Muscle layer of colon (tissue), 2 donors: Measurements from ENCODE around the gene ACO2.
A peak's percentile ranks its signal among the peaks of the same experiment; 100 is the strongest.
"Not testable (repeated sequence)": the region's sequence is repeated elsewhere in the genome, so short reads cannot be mapped to it uniquely, and the experiment has no call there.

Experiments used
- H3K27ac ChIP-seq: one replicate; pipeline ENCODE4 v1.7.0; 2013; ENCODE audit warnings: low read depth, mild to moderate bottlenecking, low read length, moderate library complexity
- H3K27me3 ChIP-seq, 2 donors: one replicate each; pipeline ENCODE4 v1.7.0; 2013; ENCODE audit warnings: low read length in 2 of 2, mild to moderate bottlenecking in 2 of 2; ENCODE audit not compliant: insufficient read depth in 2 of 2, control insufficient read depth in 1 of 2
- H3K36me3 ChIP-seq: one replicate; pipeline ENCODE4 v1.7.0; 2013; ENCODE audit warnings: mild to moderate bottlenecking, low read length; ENCODE audit not compliant: insufficient read depth
- H3K4me1 ChIP-seq: one replicate; pipeline ENCODE4 v1.7.0; 2013; ENCODE audit warnings: mild to moderate bottlenecking, low read length; ENCODE audit not compliant: insufficient read depth
- H3K4me3 ChIP-seq, 2 donors: one replicate each; pipeline ENCODE4 v1.7.0; 2013; ENCODE audit warnings: low read length in 2 of 2, low read depth in 1 of 2, mild to moderate bottlenecking in 1 of 2, moderate library complexity in 1 of 2
- H3K9ac ChIP-seq: one replicate; pipeline ENCODE4 v1.7.0; 2013; ENCODE audit warnings: low read length
- H3K9me3 ChIP-seq: one replicate; pipeline ENCODE4 v1.7.0; 2013; ENCODE audit warnings: mild to moderate bottlenecking, low read length
- donor health status: abdominal sarcoma.
- donor health status: Adenocarcinoma of cecum.

Gene ACO2

GRCh38 chr22:41460071-41460470 lies 8.8 kb upstream of the ACO2 start:
- H3K4me3 ChIP-seq, H3K9ac ChIP-seq, H3K27ac ChIP-seq, H3K27me3 ChIP-seq, H3K4me1 ChIP-seq, H3K9me3 ChIP-seq: not testable (repeated sequence)
- H3K36me3 ChIP-seq = peaks cover 43% of the 10 kb centered on the region

GRCh38 chr22:41461901-41462300 lies 7.0 kb upstream of the ACO2 start:
- Histone ChIP-seq H3K36me3 (peaks cover 58% of the 10 kb centered on the region), H3K4me3 (no peak overlapping the region), H3K4me1 (no peaks in the 10 kb centered on the region), H3K27ac (no peak overlapping the region), H3K9me3 (no peaks in the 10 kb centered on the region), H3K9ac (no peak overlapping the region), H3K27me3 (no peaks in the 10 kb centered on the region)

GRCh38 chr22:41469218-41469851 lies 418 bp downstream of the ACO2 start:
- H3K27ac ChIP-seq = peak overlapping the region; percentile 96
- H3K4me1 ChIP-seq = peaks cover 27% of the 10 kb centered on the region
- no peaks in the 10 kb centered on the region for H3K9me3 ChIP-seq
- peak overlapping the region; percentile 92 for H3K9ac ChIP-seq
- no peaks in the 10 kb centered on the region for H3K27me3 ChIP-seq
- peaks cover 40% of the 10 kb centered on the region for H3K36me3 ChIP-seq
- peak overlapping the region; percentile 33 to 91 for H3K4me3 ChIP-seq

- Histone ChIP-seq H3K4me1 (peaks cover 27% of the 10 kb centered on the region), H3K27ac (no peak overlapping the region)
These were observed 2.0 kb downstream of the ACO2 start for GRCh38 chr22:41470886-41471285.

DNA sequence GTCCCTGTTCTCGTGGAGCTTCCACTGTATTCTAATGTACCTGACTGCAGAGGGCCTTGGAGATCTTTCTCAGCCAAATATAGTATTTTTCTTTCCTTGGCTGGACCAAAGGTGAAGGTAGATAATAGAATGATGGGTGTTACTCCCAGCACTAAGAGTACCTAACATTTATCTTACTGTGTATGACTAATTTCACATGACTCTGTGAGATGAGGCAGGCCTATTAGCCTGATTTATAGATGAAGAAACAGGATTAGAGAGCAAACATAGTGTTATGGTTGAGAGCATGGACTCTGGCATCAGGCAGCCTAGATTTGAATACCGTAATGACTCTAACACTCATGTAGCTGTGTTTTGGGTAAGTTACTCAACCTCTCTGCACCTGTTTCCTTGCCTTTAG lies 2.7 kb downstream of the ACO2 start:
- Histone ChIP-seq H3K36me3 (peaks cover 21% of the 10 kb centered on the region), H3K27me3 (no peaks in the 10 kb centered on the region), H3K9ac (no peak overlapping the region), H3K9me3 (no peaks in the 10 kb centered on the region), H3K4me1 (peaks cover 27% of the 10 kb centered on the region), H3K4me3 (no peak overlapping the region), H3K27ac (no peak overlapping the region)

More at GRCh38 chr22:41470886-41471285, 2.0 kb downstream of the ACO2 start:
- H3K4me3 ChIP-seq = no peak overlapping the region
- no peaks in the 10 kb centered on the region for H3K9me3 ChIP-seq
- peaks cover 27% of the 10 kb centered on the region for H3K36me3 ChIP-seq
- H3K9ac ChIP-seq = no peak overlapping the region
- no peaks in the 10 kb centered on the region for H3K27me3 ChIP-seq

GRCh38 chr22:41474872-41475451 lies 6.0 kb downstream of the ACO2 start:
- H3K4me1 ChIP-seq = peaks cover 26% of the 10 kb centered on the region
- no peak overlapping the region for H3K27ac ChIP-seq

GRCh38 chr22:41478473-41478872 lies 9.6 kb downstream of the ACO2 start:
- H3K9ac ChIP-seq = no peak overlapping the region

More at GRCh38 chr22:41474872-41475451, 6.0 kb downstream of the ACO2 start:
- Histone ChIP-seq H3K9me3 (no peaks in the 10 kb centered on the region), H3K36me3 (peaks cover 18% of the 10 kb centered on the region), H3K27me3 (no peaks in the 10 kb centered on the region), H3K4me3 (no peak overlapping the region), H3K9ac (no peak overlapping the region)

GRCh38 chr22:41478891-41479521 lies 10.1 kb downstream of the ACO2 start:
- Histone ChIP-seq H3K9ac (no peak overlapping the region), H3K9me3 (no peaks in the 10 kb centered on the region), H3K36me3 (peaks cover 9% of the 10 kb centered on the region), H3K27me3 (no peaks in the 10 kb centered on the region), H3K4me3 (no peak overlapping the region), H3K27ac (no peak overlapping the region), H3K4me1 (peaks cover 47% of the 10 kb centered on the region)

More at GRCh38 chr22:41478473-41478872, 9.6 kb downstream of the ACO2 start:
- Histone ChIP-seq H3K4me1 (peaks cover 47% of the 10 kb centered on the region), H3K27me3 (no peaks in the 10 kb centered on the region), H3K4me3 (no peak overlapping the region), H3K27ac (no peak overlapping the region), H3K9me3 (no peaks in the 10 kb centered on the region), H3K36me3 (peaks cover 9% of the 10 kb centered on the region)

- H3K9ac ChIP-seq = no peak overlapping the region
- no peaks in the 10 kb centered on the region for H3K9me3 ChIP-seq
- H3K4me3 ChIP-seq = peak overlapping the region in 1 of 2 donors; percentile 9
- H3K27ac ChIP-seq = peak overlapping the region; percentile 60
- peaks cover 47% of the 10 kb centered on the region for H3K4me1 ChIP-seq
- peaks cover 9% of the 10 kb centered on the region for H3K36me3 ChIP-seq
- no peaks in the 10 kb centered on the region for H3K27me3 ChIP-seq
These were observed 10.9 kb downstream of the ACO2 start for GRCh38 chr22:41479671-41480396.

DNA sequence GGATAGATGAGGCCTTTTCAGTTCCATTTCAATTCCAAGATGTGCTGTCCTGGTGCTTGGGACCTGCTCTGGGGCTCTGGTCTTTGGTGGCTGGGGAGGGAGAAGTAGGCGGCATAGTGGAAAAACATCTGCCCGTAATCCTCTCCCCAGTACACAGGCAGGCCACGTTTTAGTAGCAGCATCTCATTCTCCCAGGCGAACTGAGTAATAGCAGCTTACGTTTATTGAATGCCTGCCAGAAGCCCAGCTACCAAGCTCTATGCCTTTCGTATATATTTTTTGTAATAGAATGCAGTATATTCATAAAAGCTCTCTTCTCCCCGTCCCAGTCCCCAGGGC lies 11.4 kb downstream of the ACO2 start:
- Histone ChIP-seq H3K27ac (peak overlapping the region; percentile 60), H3K27me3 (no peaks in the 10 kb centered on the region), H3K36me3 (peaks cover 9% of the 10 kb centered on the region), H3K9ac (no peak overlapping the region), H3K9me3 (no peaks in the 10 kb centered on the region), H3K4me3 (peak overlapping the region in 1 of 2 donors; percentile 9), H3K4me1 (peaks cover 47% of the 10 kb centered on the region)

DNA sequence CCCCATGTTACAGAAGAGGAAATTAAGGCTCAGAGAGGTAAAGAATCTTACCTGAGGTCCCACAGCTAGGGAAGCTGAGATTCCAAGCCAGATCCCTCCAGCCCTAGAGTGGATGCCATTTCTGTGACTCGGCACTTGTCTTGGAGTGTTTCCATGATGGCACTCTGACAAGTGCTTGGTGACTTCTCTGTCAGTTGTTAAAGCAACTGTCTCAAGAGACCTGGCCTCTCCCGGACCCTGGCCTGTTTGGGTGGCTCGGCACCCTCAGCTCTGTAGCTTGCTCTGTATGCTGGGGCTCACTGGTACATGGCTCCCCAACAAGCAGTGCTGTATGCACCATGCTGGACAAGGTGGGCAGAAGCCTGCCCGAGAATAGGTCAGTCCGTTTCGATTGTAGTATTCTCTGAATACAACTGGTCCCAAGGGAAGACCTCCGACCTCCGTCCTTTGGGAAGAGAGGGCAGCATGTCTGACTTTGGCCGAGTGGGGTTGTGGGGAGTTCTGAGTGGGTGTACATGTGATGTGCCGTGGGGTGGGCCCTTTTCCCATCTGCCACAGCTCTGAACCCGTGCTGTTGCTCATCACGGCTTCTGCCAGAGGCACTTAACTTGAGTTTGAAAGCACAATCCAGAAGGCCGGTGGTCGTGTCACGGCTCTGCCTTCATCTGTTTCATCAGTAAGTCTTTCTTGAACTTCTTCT lies 12.4 kb downstream of the ACO2 start:
- Histone ChIP-seq H3K4me1 (peaks cover 47% of the 10 kb centered on the region), H3K9me3 (no peaks in the 10 kb centered on the region), H3K9ac (no peak overlapping the region), H3K36me3 (peaks cover 9% of the 10 kb centered on the region), H3K27me3 (no peaks in the 10 kb centered on the region), H3K4me3 (no peak overlapping the region), H3K27ac (peak overlapping the region; percentile 48)
